PC-9 (cell line): ENCODE measurements around the gene TDRD9.

Source experiments
- CTCF ChIP-seq: fragments of 200-600 bp; sonication (generic); conservative IDR thresholded peaks from 2 replicates; pipeline ENCODE4 v1.6.1; 2017; ENCODE audit warnings: mixed run types, antibody characterized with exemption, mild to moderate bottlenecking, moderate library complexity
- EZH2 ChIP-seq: fragments of 200-600 bp; sonication (generic); IDR thresholded peaks from 2 replicates; pipeline ENCODE4 v1.8.0; 2017; ENCODE audit warnings: antibody characterized with exemption, low read depth

GRCh38 chr14:104051092-104051813 lies 123.0 kb downstream of the TDRD9 start:
- TF ChIP-seq CTCF (no peak), EZH2 (no peak)
